GM18511 (cell line): Measurements from ENCODE around the gene C11orf87.

Experiments used
- ATAC-seq: cut with Tn5 transposase; IDR thresholded peaks from one replicate; pipeline ENCODE4 v1.9.1; 2021; ENCODE audit warnings: mild to moderate bottlenecking, moderate library complexity; ENCODE audit not compliant: unreplicated experiment

Gene C11orf87

DNA sequence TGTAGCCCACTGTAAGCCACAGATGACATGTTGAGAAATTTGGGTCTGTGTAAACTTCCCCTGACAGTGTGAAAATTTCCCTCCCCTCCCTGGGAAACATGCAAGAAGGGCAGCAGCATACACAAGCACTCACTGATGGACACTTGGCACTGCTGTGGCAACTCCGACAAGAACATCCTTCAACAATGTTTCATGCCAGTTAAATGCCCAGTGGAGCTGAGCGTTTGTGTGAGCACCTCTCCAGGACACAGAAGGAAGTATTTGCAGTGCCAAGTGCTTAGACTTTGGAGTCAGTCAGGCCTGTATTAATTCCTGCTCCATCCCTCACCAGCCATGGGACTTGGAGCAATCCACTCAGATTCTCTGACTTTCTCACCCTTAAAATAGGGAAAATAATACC lies 17.7 kb downstream of the C11orf87 start:
- ATAC-seq = no peak

DNA sequence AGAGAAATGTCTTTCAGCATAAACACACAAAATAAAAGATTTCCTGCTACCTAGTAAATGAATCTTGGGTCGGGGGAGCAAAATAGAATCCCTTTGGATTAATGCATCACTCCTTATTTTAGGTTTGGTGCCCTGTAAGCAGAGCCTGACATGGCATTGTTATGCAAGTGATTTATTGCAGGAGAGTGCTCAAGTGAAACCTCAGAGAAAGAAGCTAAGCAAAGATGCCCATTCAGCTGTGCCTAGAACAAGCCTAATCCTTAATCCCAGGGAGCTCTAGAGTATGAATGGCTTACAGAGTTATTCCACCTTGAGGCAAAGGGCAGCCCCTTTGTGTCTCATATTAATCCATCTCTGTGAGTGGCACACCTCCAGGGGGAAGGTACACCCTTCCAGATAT lies 21.1 kb downstream of the C11orf87 start:
- no peak for ATAC-seq

DNA sequence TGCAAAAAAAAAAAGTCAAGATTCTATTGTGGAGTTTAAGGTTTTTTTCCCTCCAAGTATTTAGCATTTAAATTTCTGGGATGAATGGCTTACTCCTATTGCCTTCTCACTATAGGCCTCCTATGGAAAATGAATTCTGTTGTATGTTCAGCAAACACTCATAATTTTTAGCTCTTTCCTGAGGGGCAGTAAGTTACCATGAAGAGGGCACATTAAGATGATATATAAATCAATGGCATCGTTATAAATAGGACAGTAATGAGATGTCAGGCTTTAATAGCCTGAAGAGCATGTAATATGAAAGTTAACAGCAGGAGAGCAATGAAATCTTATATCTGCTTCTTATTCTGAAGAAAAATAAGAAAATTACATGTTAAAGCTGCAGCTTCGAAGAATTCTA lies 32.9 kb downstream of the C11orf87 start:
- ATAC-seq = no peak
